K562 (cell line): ENCODE measurements around the gene CST7. TPM values are rescaled to one million over a fixed set of nuclear protein-coding genes. Genes with fewer than 3 reads are reported as not detected.

Experiments used
- ATAC-seq: fragments of 200-7000 bp; cut with Tn5 transposase; 3 replicates; pipeline ENCODE4 v1.9.1; 2020; ENCODE audit warnings: moderate library complexity
- BruUV-seq: library from RNA; stranded (reverse); fragments of 400-500 nt; replicated peaks from 2 replicates; lab custom pipeline; 2021; lab: Mats Ljungman, UMichigan
- CTCF ChIA-PET: fragments of 300-600 bp; formaldehyde crosslinking; extraction: SDS; loops from one replicate; lab custom pipeline; 2021; ENCODE audit warnings: low intra/inter-chr PET ratio; lab: Yijun Ruan, JAX
- POLR2A ChIA-PET: fragments of 300-600, 350-650 bp; sonication (Branson Sonifier 250); formaldehyde crosslinking; extraction: SDS; loops from one replicate; lab custom pipeline; 2021; ENCODE audit warnings: antibody characterized with exemption, inconsistent platforms; lab: Yijun Ruan, JAX
- DNase-seq, 4 experiments: peaks; one replicate each; pipeline versions ENCODE4 v3.0.0 to v3.0.0-alpha.2; 2011 to 2018; ENCODE audit warnings: low spot score in 3 of 4, mixed read lengths in 3 of 4; ENCODE audit errors: extremely low read depth in 1 of 4
- FAIRE-seq: peaks from 2 replicates; lab custom pipeline; 2011; peaks lifted over from hg19 to GRCh38; lab: Jason Lieb, UNC
- H2AFZ ChIP-seq: 2 replicates; pipeline ENCODE4 v1.6.0; 2011; ENCODE audit warnings: low read depth, low read length, control low read depth, inconsistent platforms
- H3K27ac ChIP-seq: fragments of 200-600 bp; 3 replicates; pipeline ENCODE4 v1.8.0; 2011; ENCODE audit warnings: low read depth, mild to moderate bottlenecking, control low read depth, inconsistent platforms, low read length, moderate library complexity, mixed read lengths; ENCODE audit errors: extremely low read depth
- H3K27me3 ChIP-seq, 2 experiments: fragments of 300-600 bp in 1 of 2; 2 replicates in 1 of 2; 3 replicates in 1 of 2; pipeline versions ENCODE4 v1.6.0 to v1.8.0; 2011; ENCODE audit warnings: inconsistent platforms in 2 of 2, low read length in 2 of 2, mild to moderate bottlenecking in 1 of 2, mixed read lengths in 1 of 2, moderate library complexity in 1 of 2; ENCODE audit not compliant: control insufficient read depth in 2 of 2, insufficient read depth in 2 of 2
- H3K36me3 ChIP-seq: fragments of 300-600 bp; 3 replicates; pipeline ENCODE4 v1.8.0; 2011; ENCODE audit warnings: mild to moderate bottlenecking, low read length, inconsistent platforms; ENCODE audit not compliant: control insufficient read depth, insufficient read depth
- H3K4me1 ChIP-seq, 2 experiments: fragments of 200-600 bp in 1 of 2; replicated peaks in 1 of 2; 2 replicates in 1 of 2; 3 replicates in 1 of 2; pipeline versions ENCODE4 v1.5.1 to v1.8.0; 2011; ENCODE audit warnings: inconsistent platforms in 2 of 2, low read length in 2 of 2, mild to moderate bottlenecking in 1 of 2, mixed read lengths in 1 of 2, moderate library complexity in 1 of 2; ENCODE audit not compliant: control insufficient read depth in 2 of 2, insufficient read depth in 2 of 2
- H3K4me2 ChIP-seq: 2 replicates; pipeline ENCODE4 v1.6.1; 2011; ENCODE audit warnings: low read length, control low read depth, inconsistent platforms, mixed read lengths; ENCODE audit not compliant: insufficient read depth
- H3K4me3 ChIP-seq: fragments of 200-600 bp; sonication (generic), shearing (Covaris generic); 2 replicates; pipeline ENCODE4 v1.5.1; 2016; ENCODE audit warnings: control low read depth, inconsistent platforms
- H3K79me2 ChIP-seq: fragments of 200-600 bp; 3 replicates; pipeline ENCODE4 v1.8.0; 2011; ENCODE audit warnings: low read length, inconsistent platforms; ENCODE audit not compliant: control insufficient read depth, insufficient read depth
- H3K9ac ChIP-seq, 2 experiments: 2 replicates each; pipeline versions ENCODE4 v1.6.0 to v1.6.1; 2011; ENCODE audit warnings: low read depth in 2 of 2, low read length in 2 of 2, control low read depth in 1 of 2, inconsistent platforms in 1 of 2, mild to moderate bottlenecking in 1 of 2, mixed read lengths in 1 of 2; ENCODE audit not compliant: insufficient read depth in 1 of 2
- H3K9me1 ChIP-seq: one replicate; pipeline ENCODE4 v1.6.0; 2011; ENCODE audit warnings: inconsistent platforms, mild to moderate bottlenecking, low read length, moderate library complexity; ENCODE audit not compliant: control insufficient read depth, insufficient read depth
- H3K9me3 ChIP-seq: replicated peaks from 2 replicates; pipeline ENCODE4 v1.5.1; 2011; ENCODE audit warnings: low read depth, low read length, inconsistent platforms; ENCODE audit not compliant: control insufficient read depth, insufficient read depth
- H4K20me1 ChIP-seq: replicated peaks from 2 replicates; pipeline ENCODE4 v1.6.1; 2011; ENCODE audit warnings: low read length, inconsistent platforms, mixed read lengths; ENCODE audit not compliant: control insufficient read depth, insufficient read depth
- BRD4 ChIP-seq: fragments of 200-600 bp; sonication (generic); IDR thresholded peaks from 2 replicates; pipeline ENCODE4 v1.6.1; 2017; ENCODE audit warnings: inconsistent platforms
- CBFB ChIP-seq: sonication (generic); formaldehyde crosslinking; IDR thresholded peaks from 2 replicates; pipeline ENCODE4 v1.4.0; 2020; ENCODE audit warnings: mild to moderate bottlenecking, missing genetic modification reagents
- CC2D1A ChIP-seq: fragments of 450-650 bp; IDR thresholded peaks from 2 replicates; pipeline ENCODE4 v1.6.1; 2017; ENCODE audit warnings: mild to moderate bottlenecking
- E2F4 ChIP-seq: sonication (generic); formaldehyde crosslinking; IDR thresholded peaks from 2 replicates; pipeline ENCODE4 v1.8.0; 2022; ENCODE audit warnings: mild to moderate bottlenecking, low read depth, missing genetic modification reagents
- E4F1 ChIP-seq: fragments of 250-450 bp; sonication (Bioruptor Pico); IDR thresholded peaks from 2 replicates; pipeline ENCODE4 v1.5.0; 2021; ENCODE audit warnings: mild to moderate bottlenecking, borderline replicate concordance
- FOXJ2 ChIP-seq: fragments of 200-800 bp; sonication (Bioruptor generic); IDR thresholded peaks from 2 replicates; pipeline ENCODE4 v1.6.1; 2016; ENCODE audit warnings: missing genetic modification characterization, missing compliant biosample characterization
- KLF10 ChIP-seq: fragments of 250-450 bp; sonication (Bioruptor Pico); IDR thresholded peaks from 2 replicates; pipeline ENCODE4 v1.6.1; 2021; ENCODE audit warnings: matching md5 sums
- KLF6 ChIP-seq: fragments of 250-450 bp; sonication (Bioruptor Pico); IDR thresholded peaks from 2 replicates; pipeline ENCODE4 v1.4.0; 2020; ENCODE audit warnings: mild to moderate bottlenecking, moderate library complexity, borderline replicate concordance
- MAFK ChIP-seq: IDR thresholded peaks from 2 replicates; pipeline ENCODE4 v1.6.1; 2011; ENCODE audit warnings: low read length, improper control_type of control experiment
- NCOA6 ChIP-seq: fragments of 450-650 bp; IDR thresholded peaks from 2 replicates; pipeline ENCODE4 v1.6.1; 2017; ENCODE audit warnings: mild to moderate bottlenecking
- RAD51 ChIP-seq: fragments of 450-650 bp; IDR thresholded peaks from 2 replicates; pipeline ENCODE4 v1.7.1; 2016; ENCODE audit warnings: low read depth, mild to moderate bottlenecking, borderline replicate concordance
- RBM15 ChIP-seq: fragments of 200-400 bp; formaldehyde crosslinking; IDR thresholded peaks from 2 replicates; pipeline ENCODE4 v1.6.1; 2018; ENCODE audit warnings: mild to moderate bottlenecking, low read length, moderate library complexity; ENCODE audit not compliant: insufficient read depth
- YBX1 ChIP-seq: fragments of 450-650 bp; IDR thresholded peaks from 2 replicates; pipeline ENCODE4 v1.7.1; 2016; ENCODE audit warnings: mild to moderate bottlenecking
- ZBTB1 ChIP-seq: sonication (generic); formaldehyde crosslinking; IDR thresholded peaks from 2 replicates; pipeline ENCODE4 v1.8.1; 2023; ENCODE audit warnings: missing genetic modification reagents, low read depth, mild to moderate bottlenecking, borderline replicate concordance
- ZFP36 ChIP-seq: fragments of 150-350 bp; IDR thresholded peaks from 2 replicates; pipeline ENCODE4 v1.6.1; 2018; ENCODE audit warnings: low read length, low read depth; ENCODE audit not compliant: partially characterized antibody
- ZNF311 ChIP-seq: fragments of 250-450 bp; sonication (Bioruptor Pico); IDR thresholded peaks from 2 replicates; pipeline ENCODE4 v1.4.0; 2020; ENCODE audit warnings: mild to moderate bottlenecking, moderate library complexity
- ZNF324 ChIP-seq: fragments of 250-450 bp; sonication (Bioruptor Pico); IDR thresholded peaks from 2 replicates; pipeline ENCODE4 v1.4.0; 2020; ENCODE audit warnings: mild to moderate bottlenecking
- ZNF384 ChIP-seq: IDR thresholded peaks from 2 replicates; pipeline ENCODE4 v1.6.1; 2012; ENCODE audit warnings: low read depth, low read length, improper control_type of control experiment
- ZNF584 ChIP-seq: fragments of 200-800 bp; sonication (Bioruptor generic); IDR thresholded peaks from 2 replicates; pipeline ENCODE4 v1.6.1; 2016; ENCODE audit warnings: low read depth, mild to moderate bottlenecking, missing genetic modification characterization, missing compliant biosample characterization
- ZNF76 ChIP-seq: fragments of 250-450 bp; sonication (Bioruptor Pico); IDR thresholded peaks from 2 replicates; pipeline ENCODE4 v1.4.0; 2020; ENCODE audit warnings: mild to moderate bottlenecking, moderate library complexity, borderline replicate concordance
- WGBS: fragments of 100-300 bp; shearing (Covaris generic); methylation state at CpG from one replicate; pipeline ENCODE4 v1.1.6; 2016; ENCODE audit warnings: low coverage, mixed read lengths; ENCODE audit not compliant: insufficient coverage; ENCODE audit errors: missing lambda C conversion rate; 5-methylcytosine and 5-hydroxymethylcytosine counted together
- in situ Hi-C: fragments of 300-500 bp; cut with MboI; formaldehyde crosslinking; loops from 4 replicates; pipeline ENCODE4 v1.15.0; 2018; ENCODE audit warnings: inconsistent platforms, mixed read lengths
- intact Hi-C: fragments of 100-400 bp; cut with micrococcal nuclease; formaldehyde crosslinking; loops from 2 replicates; pipeline ENCODE4 v1.14.2; 2022
- polyA plus RNA-seq, 8 experiments: library from polyadenylated mRNA; depleted of rRNA in 4 of 8; stranded (reverse) in 5 of 8; unstranded in 3 of 8; fragments of >200 nt; fragmentation: Nextera tagmentation in 2 of 8; fragmentation: Illumina TruSeq in 1 of 8; extraction: Ambion mirVana in 2 of 8; extraction: Trizol in 1 of 8; gene quantifications; 2 replicates each; pipeline versions ENCODE4 v1.2.1 to v1.2.3, GENCODE V29; 2011 to 2014; ENCODE audit warnings: inconsistent platforms in 1 of 8, missing spikeins in 1 of 8
- total RNA-seq, 7 experiments: library from RNA; depleted of rRNA in 6 of 7; stranded (reverse); fragments of >200 nt in 6 of 7; fragmentation: Illumina TruSeq in 2 of 7; extraction: Trizol in 2 of 7; gene quantifications; 2 replicates each; pipeline versions ENCODE4 v1.2.1 to v1.2.3, GENCODE V29; 2011 to 2021; ENCODE audit warnings: low replicate concordance in 1 of 7

The CST7 gene
- total and polyA plus RNA-seq, 9 of the 15 experiments (the other 6 are each of a cell fraction or from before 2014, with no cell fraction given): not detected

GRCh38 chr20:24912397-24913075, 36.5 kb upstream of the CST7 start:
- Histone ChIP-seq H3K27ac (no peak overlapping the region), H3K79me2 (no peaks in the 10 kb centered on the region), H3K4me1 (no peaks in the 10 kb centered on the region), H3K4me3 (no peak overlapping the region), H3K4me2 (no peak overlapping the region), H3K9me3 (no peaks in the 10 kb centered on the region), H3K9me1 (no peaks in the 10 kb centered on the region), H4K20me1 (0 out of 2 replicates have a peak, but pooled peaks cover 2% of the 10 kb centered on the region), H2AFZ (no peak overlapping the region), H3K27me3 (no peaks in the 10 kb centered on the region; a peak in 1 of 5 replicates), H3K36me3 (no peaks in the 10 kb centered on the region), H3K9ac (no peak overlapping the region; a peak in 1 of 4 replicates)
- in situ Hi-C loops (loop anchor here (25.0 kb wide), 1 partner anchor 750 kb away; no protein-coding TSS in a partner anchor), intact Hi-C loops (loop anchor here (10.0 kb wide), 2 partner anchors 128 to 748 kb away; no protein-coding TSS in a partner anchor)
- CTCF ChIA-PET: no interaction called here
- no TSS peak for BruUV-seq
- DNase-seq (no peak), ATAC-seq (no peak), FAIRE-seq (no peak)
- TF ChIP-seq KLF10 (CRISPR knock-in tag) (no peak), KLF6 (CRISPR knock-in tag) (no peak), NCOA6 (no peak), RBM15 (no peak), BRD4 (no peak), CC2D1A (no peak), E2F4 (CRISPR knock-in tag) (no peak), ZNF384 (no peak), ZNF311 (CRISPR knock-in tag) (no peak), ZNF324 (no peak), YBX1 (no peak), CBFB (CRISPR knock-in tag) (no peak), ZFP36 (no peak), ZNF584 (CRISPR knock-in tag) (no peak), ZBTB1 (CRISPR knock-in tag) (no peak), E4F1 (no peak), ZNF76 (CRISPR knock-in tag) (no peak), FOXJ2 (tag) (no peak), MAFK (no peak), RAD51 (no peak)
- POLR2A ChIA-PET: no interaction called here
- WGBS: 1% methylated on average over 7 of the region's 8 CpGs
